HG03095 (cell line): Measurements from ENCODE around the gene TESK1.
"Not testable (repeated sequence)": the region's sequence is repeated elsewhere in the genome, so short reads cannot be mapped to it uniquely, and the experiment has no call there.

ENCODE experiments used
- ATAC-seq: cut with Tn5 transposase; IDR thresholded peaks from one replicate; pipeline ENCODE4 v1.9.1; 2021; ENCODE audit warnings: moderate library complexity; ENCODE audit not compliant: unreplicated experiment

The TESK1 gene

GRCh38 chr9:35645736-35646135 lies 40.7 kb downstream of the TESK1 start:
- ATAC-seq = not testable (repeated sequence)

- ATAC-seq = no peak
These were observed 41.1 kb downstream of the TESK1 start for GRCh38 chr9:35646153-35646532.

GRCh38 chr9:35646533-35647265 lies 41.6 kb downstream of the TESK1 start:
- peak; percentile 68 for ATAC-seq

- ATAC-seq = no peak
These were observed 44.6 kb downstream of the TESK1 start for GRCh38 chr9:35649431-35650340.

- no peak for ATAC-seq
These were observed 45.5 kb downstream of the TESK1 start, which contains the start of gene SIT1 for GRCh38 chr9:35650341-35651158. SIT1 (minus strand) TSS chr9:35650931; CDS start chr9:35650853, 78 bp downstream.

GRCh38 chr9:35651956-35652828 lies 47.1 kb downstream of the TESK1 start:
- no peak for ATAC-seq

GRCh38 chr9:35652829-35653209 lies 47.8 kb downstream of the TESK1 start:
- no peak for ATAC-seq

- ATAC-seq = no peak
These were observed 48.5 kb downstream of the TESK1 start for GRCh38 chr9:35653611-35654010.

- no peak for ATAC-seq
These were observed 51.3 kb downstream of the TESK1 start for GRCh38 chr9:35656348-35656747.

GRCh38 chr9:35656831-35657545 lies 51.9 kb downstream of the TESK1 start:
- ATAC-seq = no peak

GRCh38 chr9:35657546-35658136 lies 52.6 kb downstream of the TESK1 start, which contains the start of gene RMRP:
RMRP (minus strand) TSS chr9:35658019.
- peak; percentile 85 for ATAC-seq

- peak; percentile 44 for ATAC-seq
These were observed 53.3 kb downstream of the TESK1 start, which contains the start of gene CCDC107 for GRCh38 chr9:35658137-35658967. CCDC107 (plus strand) TSS chr9:35658292; CDS start chr9:35658380, 88 bp downstream.

- ATAC-seq = no peak
These were observed 53.8 kb downstream of the TESK1 start for GRCh38 chr9:35658968-35659220.

- ATAC-seq = no peak
These were observed 54.3 kb downstream of the TESK1 start for GRCh38 chr9:35659340-35659739.
